ENCODE data around the gene CADM2.
A peak's percentile ranks its signal among the peaks of the same experiment; 100 is the strongest.

The CADM2 gene

DNA sequence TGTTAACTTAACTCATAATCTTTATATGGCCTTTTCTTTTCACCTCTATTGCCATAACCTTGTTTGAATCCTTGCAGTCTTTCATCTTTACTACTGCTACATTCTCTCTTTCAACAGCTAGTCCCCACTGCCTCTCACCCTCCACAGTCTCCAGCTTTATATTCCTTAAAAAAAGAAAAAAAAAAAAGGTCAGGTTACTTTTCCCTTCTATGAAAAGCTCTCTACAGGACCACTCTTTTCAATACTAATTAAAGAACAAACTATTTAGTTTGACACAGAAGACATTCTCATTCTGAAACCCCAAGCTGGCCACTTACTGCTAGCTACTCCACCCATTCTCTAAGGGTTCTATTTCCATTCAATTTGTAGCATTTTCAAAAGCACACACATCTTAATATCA, 25.6 kb downstream of the CADM2 start:
- no peak for DNase-seq

DNA sequence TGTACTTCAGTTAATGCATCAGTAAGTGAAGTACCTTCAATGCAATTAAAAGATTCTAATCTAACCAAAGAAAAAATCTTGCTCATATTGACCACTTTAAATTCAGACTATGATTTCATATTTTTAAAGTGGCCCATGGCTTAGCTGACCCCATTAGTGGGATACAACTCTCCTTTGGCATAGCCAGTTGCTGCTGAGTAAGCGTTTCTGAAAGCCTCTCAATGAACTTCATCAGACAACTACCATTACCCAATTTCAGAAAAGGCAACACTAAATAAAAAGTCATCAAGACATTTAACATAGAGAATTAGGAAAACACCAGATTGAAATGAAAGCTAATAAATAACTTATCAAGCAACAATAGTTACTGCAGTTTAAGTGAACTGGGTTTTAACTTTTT, 27.0 kb downstream of the CADM2 start:
- DNase-seq = no peak

DNA sequence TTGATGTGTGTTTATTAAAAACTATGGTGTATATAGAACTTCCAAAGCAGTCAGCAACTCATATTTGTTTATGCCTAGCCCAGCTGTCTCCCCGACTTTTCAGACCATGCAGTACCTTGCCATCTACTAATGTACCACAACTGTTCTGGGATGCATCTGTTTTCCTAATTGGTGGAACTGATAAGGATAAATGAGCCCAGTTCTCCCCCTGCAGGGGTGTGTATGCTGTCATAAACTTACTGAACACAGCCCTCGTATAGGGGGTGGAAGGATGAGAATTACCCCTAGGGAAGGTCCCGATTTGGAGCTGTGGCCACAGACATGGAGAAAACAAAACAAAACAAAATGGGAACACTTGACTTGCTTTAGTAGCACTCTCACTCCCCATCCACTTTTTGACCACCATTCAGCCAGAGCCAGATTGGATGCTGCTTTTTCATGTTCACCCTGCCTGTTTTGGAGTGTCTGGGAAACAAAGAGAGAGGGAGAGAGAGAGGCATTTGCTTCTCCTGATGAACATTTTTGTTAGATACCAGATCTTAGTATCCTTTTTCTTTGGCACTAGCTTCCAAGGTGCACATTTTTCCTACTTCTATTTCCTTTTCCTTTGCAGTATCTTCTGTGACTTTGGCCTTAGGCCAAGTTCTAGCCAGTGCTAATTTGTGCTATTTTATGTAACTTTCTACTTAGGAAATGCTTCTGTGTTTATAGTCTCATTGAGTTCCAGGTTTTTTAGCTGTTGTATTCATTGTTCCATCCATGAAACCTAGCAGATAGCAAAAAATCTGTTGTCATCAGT, 29.1 kb downstream of the CADM2 start:
- DNase-seq = no peak

DNA sequence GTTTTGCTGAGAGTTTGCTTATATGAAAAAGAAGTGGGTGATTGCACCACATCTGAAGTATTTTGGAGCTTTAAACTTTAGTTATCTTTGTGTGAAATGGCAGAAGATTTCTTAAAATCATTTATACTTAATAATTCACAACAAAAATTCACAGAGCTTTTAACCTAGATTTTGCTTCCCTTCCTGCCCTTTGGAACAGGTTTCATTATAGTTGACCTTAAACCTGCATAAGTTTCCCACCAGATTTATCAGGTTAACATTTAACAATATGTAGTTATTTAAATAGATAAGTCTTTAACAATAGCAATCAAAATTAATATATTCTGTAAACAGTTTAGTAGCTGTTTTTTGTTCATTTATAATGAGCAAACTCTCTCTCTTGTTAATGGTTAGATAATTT, 30.3 kb downstream of the CADM2 start:
- no peak for DNase-seq

DNA sequence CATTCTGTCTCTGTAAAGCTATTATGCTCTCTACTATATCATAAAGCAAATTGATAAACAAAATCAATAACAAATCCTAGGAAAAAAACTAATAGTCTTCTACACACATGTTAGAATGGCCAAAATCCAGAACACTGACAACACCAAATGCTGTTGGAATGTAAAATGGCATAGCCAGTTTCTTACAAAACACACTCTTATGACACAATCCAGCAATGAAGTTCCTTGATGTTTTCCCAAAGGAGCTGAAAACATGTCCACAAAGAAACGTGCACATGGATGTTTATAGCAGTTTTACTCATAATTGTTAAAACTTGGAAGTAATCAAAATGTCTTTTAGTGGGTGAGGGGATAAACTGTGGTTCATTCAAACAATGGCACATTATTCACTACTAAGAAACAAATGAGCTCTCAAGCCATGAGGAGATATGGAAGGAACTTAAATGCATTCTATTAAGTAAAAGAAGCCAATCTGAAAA, 32.7 kb downstream of the CADM2 start:
- DNase-seq = peak; percentile 4

DNA sequence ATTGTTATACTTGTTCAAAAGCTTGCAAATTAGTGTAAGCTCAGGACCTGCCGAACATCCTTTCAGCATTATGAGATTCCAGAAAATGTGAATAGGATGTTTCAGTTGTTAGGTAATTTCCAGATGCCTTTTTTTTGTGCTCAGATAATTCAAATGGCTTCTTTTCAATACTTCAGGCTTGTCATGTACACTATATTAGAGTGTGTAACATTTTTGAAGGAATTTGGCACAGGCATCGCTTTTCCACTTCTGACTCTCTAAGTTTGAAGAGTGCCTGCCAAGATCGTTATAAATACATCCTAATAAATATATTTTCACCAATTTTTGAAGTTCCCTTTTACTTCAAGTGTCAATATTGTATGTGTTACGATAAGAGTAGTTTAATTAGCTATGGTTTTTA, 35.2 kb downstream of the CADM2 start:
- no peak for DNase-seq

DNA sequence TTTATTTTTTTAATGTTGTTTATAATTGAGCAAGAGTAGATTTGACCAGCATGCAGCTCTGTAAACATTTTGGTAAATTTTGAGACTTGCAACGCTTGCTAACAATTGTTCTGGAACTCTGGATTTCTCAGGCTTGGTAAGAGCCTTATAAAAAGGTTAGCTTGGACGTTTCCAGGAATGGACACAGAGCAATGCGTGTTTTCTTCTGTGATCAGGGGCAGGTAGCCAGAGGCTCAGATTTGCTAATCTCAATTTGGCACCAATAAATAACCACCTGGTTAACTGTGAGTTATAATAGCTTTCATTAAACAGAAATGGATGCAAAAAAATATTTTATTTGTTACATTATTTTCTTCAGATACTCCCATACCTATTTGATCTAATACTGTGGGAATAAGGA, 39.8 kb downstream of the CADM2 start:
- DNase-seq = no peak

DNA sequence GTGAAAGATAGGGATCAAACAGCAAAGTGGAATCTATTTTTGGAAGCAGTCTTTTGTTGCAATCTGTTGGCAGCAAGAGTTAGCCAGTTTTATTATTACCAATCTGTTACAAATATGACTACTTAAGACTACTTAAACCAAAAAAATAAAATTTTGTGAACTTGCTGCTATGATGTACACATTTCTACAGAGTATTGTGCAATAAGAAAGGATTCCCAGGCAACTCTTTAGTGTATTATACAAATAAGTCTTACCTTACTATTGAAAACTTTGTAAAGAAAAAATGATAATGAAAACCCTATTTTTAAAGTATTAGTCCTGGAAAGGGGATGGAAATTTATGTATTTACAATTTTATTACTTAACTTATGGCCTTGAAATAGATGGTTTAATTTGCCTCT, 44.7 kb downstream of the CADM2 start:
- DNase-seq = no peak

DNA sequence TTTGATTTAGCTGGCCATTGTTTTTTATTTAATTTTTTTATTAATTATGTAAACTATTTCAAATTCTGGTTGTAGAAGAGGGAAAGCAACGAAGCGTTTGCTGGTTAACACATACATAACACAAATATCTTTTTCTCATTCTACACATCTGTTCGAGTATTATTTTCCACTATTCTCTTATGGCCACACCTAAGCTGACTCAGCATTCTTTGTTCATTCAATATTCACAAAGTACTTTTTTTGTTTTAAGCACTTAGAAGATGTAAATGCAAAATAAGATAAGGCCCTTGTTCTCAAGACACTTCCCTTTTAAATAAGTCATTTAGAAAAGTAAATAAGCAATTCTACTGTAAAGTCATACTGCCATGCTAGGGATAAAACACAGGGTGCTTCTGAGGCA, 45.4 kb downstream of the CADM2 start:
- no peak for DNase-seq

DNA sequence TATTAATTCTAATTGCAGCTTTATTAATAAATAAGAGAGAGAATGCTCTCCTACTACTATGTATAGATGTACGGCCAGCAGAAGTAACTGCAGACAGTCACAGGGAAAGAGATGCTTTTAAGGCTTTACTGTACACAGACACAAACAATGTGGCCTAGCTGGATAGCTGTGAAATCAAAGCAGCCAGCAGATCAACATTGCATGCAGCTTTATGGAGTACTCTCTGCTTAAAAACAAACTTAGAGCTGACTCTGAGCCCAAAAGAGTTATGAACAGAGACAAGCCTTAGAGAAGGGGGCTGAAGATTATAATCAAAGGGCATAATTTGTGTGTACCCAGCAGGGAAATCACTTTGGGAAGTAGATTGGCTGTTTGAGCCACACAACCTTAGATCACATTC, 47.2 kb downstream of the CADM2 start:
- no peak for DNase-seq

DNA sequence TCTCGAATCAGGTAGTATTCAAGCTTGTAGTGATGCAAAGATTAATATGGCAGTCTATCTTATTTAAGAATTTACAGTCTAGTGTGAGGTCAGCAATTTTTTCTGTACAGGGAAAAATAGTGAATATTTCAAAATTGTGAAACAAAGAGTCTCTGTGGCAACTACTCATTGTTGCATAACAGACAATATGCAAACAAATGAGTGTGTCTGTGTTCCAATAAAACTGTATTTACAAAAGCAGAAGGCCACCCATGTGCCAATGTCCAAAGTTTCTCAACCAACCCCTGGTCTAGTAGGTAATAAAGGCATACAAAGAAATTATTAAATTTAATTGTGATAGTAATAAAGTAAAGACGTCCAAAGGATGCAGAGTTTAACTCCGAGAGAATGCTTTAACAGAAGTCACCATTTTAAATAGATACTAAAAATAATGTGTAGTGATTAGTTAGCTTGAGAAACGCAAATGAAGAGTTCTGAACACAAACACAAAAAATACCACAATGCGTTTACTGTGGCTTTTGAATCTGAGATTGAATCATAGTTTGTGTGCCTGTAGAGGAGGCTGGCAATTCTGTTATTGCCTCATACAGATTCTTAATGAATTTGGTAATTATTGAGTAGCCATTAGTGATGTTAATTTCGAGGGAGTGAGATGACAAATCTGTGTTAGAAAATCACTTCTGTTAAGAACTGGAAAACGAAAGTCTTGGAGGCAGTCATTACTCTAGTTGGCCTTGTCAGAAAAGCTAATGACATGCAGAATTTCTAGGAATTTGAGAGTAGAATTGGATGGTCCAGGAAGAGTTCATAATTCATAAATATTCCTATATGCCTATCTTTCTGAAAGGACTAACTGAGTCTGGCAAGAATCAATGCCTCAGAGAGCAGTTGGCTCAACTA, 48.7 kb downstream of the CADM2 start:
- no peak for DNase-seq

DNA sequence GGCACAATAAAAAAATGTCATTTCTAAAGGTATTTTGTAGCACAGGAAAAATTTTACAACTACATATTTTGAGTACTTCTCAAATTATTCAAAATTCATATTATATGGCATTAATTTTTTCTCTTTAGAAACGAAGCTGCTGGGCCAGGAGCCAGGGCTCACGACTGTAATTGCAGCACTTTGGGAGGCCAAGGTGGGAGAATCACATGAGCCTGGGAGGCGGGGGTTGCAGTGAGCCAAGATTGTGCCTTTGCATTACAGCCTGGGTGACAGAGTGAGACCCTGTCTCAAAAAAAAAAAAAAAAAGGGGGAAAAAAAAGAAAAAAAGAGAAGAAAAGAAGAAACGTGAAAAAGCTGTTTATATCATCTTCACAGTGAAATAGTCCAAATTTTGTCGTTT, 62.0 kb downstream of the CADM2 start:
- DNase-seq = no peak

DNA sequence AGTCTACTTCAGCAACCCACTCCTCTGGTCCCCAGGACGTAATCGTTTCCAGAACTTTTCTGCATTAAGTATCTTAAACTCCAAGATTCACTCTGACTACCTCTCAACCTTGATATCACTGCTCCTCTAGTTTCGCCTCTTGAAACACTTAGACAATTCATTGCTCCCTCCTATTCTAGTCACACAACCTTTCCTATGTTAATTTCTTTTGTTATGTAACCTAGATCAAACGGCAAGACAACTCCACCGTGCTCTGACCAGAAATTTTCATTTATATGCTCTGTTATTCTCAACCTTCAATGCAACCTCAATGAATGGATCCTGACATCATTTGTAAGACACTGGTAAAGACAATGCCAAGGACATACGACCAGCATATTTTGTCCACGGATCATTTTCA, 71.3 kb downstream of the CADM2 start:
- DNase-seq = no peak

DNA sequence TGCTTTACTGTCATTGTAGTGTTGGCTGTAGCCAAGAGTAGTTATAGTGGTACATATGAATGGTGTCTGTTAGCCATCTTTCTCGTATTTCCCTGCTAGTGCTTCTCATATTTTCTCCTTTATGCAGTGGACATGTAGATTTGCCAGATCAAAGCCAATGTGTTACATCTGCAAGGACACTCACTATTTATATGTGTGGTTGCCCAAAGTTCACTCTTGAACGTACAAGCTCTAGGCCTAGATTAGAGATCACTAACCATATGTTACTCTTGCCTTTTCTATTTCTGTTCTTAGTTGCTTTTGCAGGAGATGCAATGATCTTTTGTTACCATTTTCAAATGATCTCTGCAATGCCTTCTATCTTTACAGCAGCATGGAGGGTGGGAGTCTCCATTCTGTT, 78.4 kb downstream of the CADM2 start:
- DNase-seq = no peak

DNA sequence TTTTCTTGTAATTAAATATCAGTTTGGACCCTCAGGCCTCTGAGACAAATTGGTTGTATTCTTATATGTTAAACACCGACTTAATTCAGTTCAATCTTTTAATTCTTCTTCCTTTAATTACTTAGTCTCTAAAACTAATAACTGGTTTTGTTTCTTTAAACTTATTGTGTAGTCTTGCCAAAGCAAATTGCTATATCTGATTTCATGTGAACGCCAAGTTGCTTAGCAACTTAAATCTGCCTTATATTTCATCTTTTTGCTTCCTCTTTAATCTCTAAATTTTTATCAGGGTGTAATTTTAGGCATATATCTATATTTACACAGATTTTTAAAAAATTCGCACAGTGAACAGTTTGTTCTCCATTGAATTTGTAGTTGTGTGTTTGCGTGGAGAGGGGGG, 82.2 kb downstream of the CADM2 start:
- no peak for DNase-seq

DNA sequence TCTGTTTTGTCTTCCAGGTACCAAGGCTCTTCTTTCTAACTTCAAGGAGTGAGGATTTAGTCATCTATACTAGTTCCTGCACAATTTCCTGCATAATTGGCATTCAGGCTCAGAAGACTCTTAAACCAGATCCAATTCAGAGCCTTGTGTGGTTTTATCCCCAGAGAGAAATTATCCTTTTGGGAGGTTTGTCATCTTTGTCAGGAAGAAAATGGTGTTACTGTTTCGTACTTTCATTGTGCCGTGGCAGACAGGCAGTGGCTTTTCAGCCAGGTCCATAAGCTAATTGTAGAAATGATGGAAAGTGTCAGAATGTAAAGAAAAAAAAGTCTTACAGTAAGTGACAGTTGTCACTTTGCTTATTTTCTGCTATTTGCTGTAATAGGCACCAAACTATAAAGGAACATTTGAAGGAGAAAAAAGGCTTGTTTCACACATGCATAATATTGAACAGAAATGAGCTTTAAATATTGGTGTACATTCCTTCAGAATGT, 82.8 kb downstream of the CADM2 start:
- DNase-seq = no peak

DNA sequence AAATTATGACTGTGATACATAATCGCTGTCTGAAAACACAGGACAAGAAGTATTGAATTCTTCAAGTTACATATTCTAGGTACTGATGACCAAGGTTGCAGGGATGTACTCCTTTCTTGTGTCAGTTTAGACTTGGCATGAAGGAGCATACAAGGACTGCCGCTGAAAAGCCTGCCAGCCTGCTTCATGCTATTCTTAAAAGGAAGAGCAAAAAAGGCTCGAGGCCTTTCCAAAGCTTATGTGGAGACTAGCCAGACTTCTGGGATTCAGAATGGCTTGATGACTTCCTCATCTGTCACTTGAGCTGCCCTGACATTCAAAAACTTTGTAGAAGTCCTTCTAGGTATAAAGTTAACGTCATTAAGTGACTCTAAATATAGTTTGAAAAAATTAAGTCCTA, 92.0 kb downstream of the CADM2 start:
- no peak for DNase-seq

DNA sequence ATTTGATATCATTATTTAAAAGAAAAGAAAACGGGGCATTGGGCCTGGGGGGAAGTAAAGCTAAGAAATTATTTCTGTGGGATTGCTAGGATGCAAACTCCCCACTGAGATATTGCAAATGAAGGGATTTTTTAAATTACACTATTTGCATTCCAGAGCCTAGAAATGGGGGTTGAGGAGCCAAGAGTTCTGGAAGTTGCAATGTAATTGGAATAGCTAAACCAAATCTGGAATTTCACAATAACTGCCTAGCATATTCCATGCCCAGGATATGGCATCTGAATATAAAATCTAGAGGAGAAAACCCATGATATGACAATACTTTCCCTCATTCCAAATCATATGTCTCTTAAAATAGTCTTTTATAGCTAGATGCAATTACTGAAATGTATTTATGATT, 93.0 kb downstream of the CADM2 start:
- DNase-seq = no peak

DNA sequence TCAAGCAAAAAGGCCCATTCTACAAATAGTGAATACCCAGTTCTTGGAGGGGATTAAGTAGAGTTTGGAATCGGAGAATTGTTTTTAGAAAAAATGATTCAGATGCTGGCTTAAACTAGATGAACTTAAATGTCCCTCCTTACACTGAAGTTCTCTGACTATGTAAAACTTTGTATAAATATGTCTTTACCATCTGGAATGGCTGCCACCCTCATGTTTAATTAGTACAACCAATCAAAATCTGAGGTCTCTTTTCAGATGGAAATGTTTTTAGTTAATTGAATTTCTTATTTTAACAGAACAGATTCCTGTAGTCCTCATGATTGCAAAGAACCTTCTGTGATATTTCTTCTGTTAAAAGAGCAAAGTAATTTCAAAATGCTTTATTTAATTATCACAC, 94.8 kb downstream of the CADM2 start:
- no peak for DNase-seq

DNA sequence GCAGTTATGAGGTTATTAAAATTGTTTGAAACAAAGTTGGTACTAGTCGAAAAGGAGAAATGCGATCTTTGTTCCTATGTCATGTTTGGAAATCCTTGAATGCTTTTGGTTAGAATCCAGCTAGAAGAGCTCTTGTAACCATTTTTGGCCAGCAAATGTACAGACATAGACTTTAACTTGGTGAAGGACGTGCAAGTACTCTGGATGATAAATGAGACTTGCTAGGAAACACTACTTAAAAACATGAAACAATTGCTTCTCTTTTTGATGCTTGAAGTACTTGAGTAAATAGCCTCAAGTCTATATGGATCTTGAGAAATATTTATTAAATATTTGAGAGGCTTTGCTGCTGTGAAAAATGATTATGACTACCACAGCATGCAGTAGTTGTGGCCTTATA, 95.8 kb downstream of the CADM2 start:
- DNase-seq = no peak

DNA sequence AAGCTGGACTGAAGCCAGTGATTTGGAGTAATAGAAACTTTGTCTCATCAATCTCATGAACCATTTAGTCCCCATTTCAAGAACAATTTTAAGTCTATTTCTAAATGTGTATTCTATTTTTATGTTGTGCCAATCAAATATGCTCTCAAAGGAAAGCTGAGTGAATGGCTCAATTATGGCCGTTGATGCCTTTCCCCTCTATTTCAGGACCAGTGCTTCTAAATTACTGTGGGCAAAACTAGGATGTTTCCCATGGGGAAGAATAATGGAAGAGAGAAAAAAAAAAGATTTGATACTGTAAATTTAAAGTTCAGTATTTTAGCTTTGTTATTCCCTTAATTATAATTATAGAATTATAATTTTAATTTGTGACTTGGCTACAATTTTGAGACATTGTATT, 110.1 kb downstream of the CADM2 start:
- no peak for DNase-seq

DNA sequence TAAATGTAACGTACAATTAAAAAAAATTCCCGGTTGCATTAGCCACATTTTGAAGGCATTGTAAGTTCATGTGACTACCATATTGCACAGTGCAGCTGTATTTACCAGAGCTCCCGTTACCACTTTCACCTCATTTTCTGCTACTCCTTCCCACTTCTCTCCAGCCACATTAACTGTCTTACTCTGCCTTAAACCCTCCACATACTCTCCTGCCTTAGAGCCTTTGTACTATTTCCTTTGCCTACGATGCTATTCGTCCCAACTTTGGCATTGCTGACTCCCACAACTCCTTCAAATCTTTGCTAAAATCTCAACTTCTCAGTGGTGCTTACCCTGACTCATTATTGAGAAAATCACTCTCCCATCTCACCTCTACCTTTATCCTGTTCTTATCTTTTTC, 115.2 kb downstream of the CADM2 start:
- DNase-seq = no peak

DNA sequence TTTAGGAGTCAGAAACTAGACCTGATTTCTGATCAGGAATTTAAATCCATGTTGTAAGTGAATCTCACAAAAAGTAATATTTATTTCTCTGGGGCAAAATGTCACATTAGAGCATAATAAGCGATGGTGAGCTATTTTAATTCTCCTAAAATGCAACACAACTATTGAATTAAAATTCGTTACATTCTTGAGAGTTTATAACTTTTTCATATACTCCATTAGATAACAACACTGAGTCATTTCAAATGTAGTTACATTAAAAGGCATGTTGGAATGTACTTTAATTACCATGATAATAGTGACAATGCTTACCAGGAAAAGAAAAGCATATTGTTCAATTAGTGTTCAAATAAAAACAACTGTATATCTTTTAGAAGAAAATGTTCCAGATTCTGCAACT, 116.9 kb downstream of the CADM2 start:
- no peak for DNase-seq

DNA sequence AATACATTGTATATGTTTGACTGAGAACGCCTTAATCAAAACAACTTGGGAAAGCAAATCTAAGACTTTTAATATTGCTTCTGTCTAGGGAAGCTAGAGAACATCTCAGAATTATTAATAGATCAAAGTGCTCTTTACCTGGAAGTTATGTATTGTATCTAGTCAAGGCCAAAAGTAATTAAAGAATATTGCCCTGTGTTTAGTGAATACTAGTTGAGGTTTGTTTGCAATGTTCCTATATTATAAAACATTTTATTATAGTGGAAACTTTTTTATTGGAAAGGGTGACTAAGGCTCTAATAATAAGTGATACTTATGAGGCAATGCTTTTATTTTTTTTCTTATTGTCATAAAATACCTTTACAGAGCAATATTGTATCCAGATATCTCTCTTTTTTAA, 118.2 kb downstream of the CADM2 start:
- DNase-seq = no peak
